ENCODE data around the gene NDST3.
"Not testable (repeated sequence)": the region's sequence is repeated elsewhere in the genome, so short reads cannot be mapped to it uniquely, and the experiment has no call there.

Gene NDST3

GRCh38 chr4:118278473-118279274, 244.4 kb downstream of the NDST3 start:
- DNase-seq = peak; percentile 93 to 96

GRCh38 chr4:118279328-118279727, 245.0 kb downstream of the NDST3 start:
- DNase-seq = no peak

- DNase-seq = no peak
Measured at GRCh38 chr4:118279920-118280432, 245.7 kb downstream of the NDST3 start.

GRCh38 chr4:118280501-118281218, 246.4 kb downstream of the NDST3 start:
- peak; percentile 18 to 27 for DNase-seq

- no peak for DNase-seq
Measured at GRCh38 chr4:118281611-118282442, 247.5 kb downstream of the NDST3 start.

DNA sequence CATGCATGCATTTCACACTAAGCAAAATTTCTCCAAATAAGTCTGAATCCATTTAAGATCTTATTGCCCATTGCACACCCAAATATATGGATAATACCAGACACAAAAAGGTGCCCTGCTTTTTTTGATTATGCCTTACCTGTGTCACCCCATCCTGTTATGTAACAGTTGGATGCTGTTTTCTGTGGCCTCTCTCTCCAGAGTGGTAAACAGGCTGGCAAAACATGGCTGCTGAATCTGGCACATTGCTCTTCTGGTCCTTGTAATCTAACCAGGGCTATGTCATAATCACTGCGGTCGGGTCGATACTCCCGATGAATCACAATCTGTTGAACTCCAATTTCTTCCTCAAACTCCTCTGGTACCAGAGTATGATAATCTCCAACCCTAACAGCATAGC, 248.4 kb downstream of the NDST3 start:
- peak; percentile 47 to 50 for DNase-seq

DNA sequence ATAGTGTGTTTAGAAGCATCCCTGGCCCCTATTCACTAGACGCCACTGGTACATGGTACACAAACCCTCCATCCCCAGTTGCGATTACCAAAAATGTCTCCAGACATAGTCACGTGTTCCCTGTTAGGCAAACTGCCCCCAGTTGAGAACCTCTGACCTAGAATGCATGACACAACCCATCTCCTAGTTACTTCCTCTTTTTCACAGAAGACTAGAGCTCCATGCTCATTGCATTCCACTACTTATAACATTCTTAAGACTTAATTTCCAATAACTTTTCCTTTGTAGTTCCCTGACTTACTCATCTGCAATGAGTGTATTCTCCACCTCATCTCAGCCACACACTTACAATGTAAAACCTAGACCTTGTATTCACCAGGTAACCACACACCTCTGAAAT, 249.9 kb downstream of the NDST3 start:
- DNase-seq = peak; percentile 79 to 84

DNA sequence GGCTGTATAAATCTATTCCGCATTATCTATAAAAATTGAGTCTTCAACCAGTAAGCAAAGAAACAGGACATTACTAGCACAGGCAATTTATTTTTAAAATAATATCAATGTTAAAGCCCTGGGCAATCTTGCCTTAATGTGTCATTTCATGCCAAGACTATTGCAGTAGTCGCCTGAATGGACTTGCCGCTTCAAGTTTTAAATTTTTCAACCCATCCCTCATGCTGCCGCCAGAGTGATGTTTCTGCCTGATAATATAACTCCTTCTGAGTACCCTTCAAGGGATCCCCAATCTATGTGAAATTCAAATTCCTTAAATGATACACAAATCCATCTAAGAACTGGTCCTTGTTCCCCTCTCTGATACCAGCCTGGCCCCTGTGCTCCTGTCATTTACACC, 251.6 kb downstream of the NDST3 start:
- DNase-seq = no peak

- DNase-seq = no peak
Measured at GRCh38 chr4:118286685-118287084, 252.4 kb downstream of the NDST3 start.

DNA sequence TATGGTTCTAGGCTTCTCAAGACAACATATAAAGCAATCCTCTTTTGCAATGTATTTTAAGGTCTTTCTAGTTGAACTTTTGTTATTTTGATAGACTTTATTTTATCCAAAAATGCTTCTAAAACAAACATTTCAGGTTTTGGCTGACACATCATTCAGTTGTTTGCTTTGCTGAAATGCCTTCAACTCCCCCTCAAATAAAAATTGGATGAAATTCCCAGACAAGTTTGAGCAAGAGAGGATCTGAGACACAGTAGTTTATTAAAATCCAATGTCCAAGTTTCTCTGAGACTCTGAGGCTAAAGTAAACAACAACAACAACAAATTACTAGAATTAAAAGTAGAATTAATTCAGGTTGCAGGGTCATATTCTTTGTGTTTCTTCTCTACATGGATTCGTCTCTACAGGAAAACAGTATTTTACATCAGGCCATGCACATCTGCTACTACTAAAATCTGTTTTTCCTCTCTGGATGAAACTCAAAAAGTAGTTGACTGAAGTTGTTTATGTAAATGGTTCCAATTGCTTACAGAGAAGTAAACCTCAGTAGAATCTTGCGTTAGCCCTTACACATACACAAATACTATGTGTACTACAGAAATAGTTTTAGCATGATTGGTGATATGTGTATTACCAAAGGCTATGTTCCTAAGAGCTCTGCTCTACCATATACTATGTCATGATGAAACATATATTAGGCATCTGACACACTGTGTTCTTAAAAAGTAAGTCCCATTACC, 253.6 kb downstream of the NDST3 start:
- DNase-seq = no peak

GRCh38 chr4:118289794-118290193, 255.5 kb downstream of the NDST3 start:
- no peak for DNase-seq

GRCh38 chr4:118290951-118291350, 256.7 kb downstream of the NDST3 start:
- no peak for DNase-seq

- DNase-seq = no peak
Measured at GRCh38 chr4:118296729-118297128, 262.4 kb downstream of the NDST3 start.

DNA sequence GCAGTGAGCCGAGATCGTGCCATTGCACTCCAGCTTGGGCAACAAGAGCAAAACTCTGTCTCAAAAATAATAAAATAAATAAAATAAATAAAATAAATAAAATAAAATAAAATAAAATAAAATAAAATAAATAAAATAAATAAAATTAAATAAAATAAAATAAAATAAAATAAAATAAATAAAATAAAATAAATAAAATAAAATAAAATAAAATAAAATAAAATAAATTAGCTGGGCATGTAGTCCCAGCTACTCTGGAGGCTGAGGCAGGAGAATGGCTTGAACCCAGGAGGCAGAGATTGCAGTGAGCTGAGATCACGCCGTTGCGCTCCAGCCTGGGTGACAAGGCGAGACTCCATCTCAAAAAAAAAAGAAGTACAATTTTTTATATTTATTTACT, 265.3 kb downstream of the NDST3 start:
- DNase-seq = not testable (repeated sequence)

- no peak for DNase-seq
Measured at GRCh38 chr4:118307643-118308042, 273.4 kb downstream of the NDST3 start.
